HL-60 (cell line): Measurements from ENCODE around the gene RALGAPB.
A peak's percentile ranks its signal among the peaks of the same experiment; 100 is the strongest.

ENCODE experiments used
- DNase-seq, 2 experiments: peaks; one replicate each; pipeline ENCODE4 v3.0.0-alpha.2; 2010 to 2020; ENCODE audit warnings: low read depth in 1 of 2, low spot score in 1 of 2
- H3K27ac ChIP-seq: fragments of 250-450 bp; sonication (Bioruptor Pico); replicated peaks from 2 replicates; pipeline ENCODE4 v1.5.1; 2020; ENCODE audit warnings: mild to moderate bottlenecking, moderate library complexity
- H3K27me3 ChIP-seq: fragments of 250-450 bp; sonication (Bioruptor Pico); 2 replicates; pipeline ENCODE4 v1.5.1; 2021; ENCODE audit warnings: mild to moderate bottlenecking, moderate library complexity; ENCODE audit not compliant: insufficient read depth, poor library complexity, severe bottlenecking
- H3K4me3 ChIP-seq: replicated peaks from 2 replicates; pipeline ENCODE4 v1.5.1; 2011; ENCODE audit warnings: mild to moderate bottlenecking, control low read depth, low read length; ENCODE audit not compliant: insufficient read depth
- GABPA ChIP-seq: IDR thresholded peaks from 2 replicates; pipeline ENCODE4 v1.6.1; 2012; ENCODE audit warnings: low read depth
- POLR2AphosphoS5 ChIP-seq: IDR thresholded peaks from 2 replicates; pipeline ENCODE4 v1.6.1; 2012; ENCODE audit warnings: low read depth
- SPI1 ChIP-seq: IDR thresholded peaks from 2 replicates; pipeline ENCODE4 v1.6.1; 2012; ENCODE audit warnings: low read depth, mild to moderate bottlenecking, borderline replicate concordance
- TF ChIP-seq, protein P1 (sequence below): IDR thresholded peaks from one replicate; pipeline ENCODE4 v1.5.1; 2011; ENCODE audit warnings: low read length, control low read depth, inconsistent platforms; ENCODE audit not compliant: insufficient read depth
- TF ChIP-seq, protein P2 (sequence below): IDR thresholded peaks from 2 replicates; pipeline ENCODE4 v1.6.1; 2012; ENCODE audit warnings: low read depth; ENCODE audit not compliant: insufficient replicate concordance

RALGAPB gene

DNA sequence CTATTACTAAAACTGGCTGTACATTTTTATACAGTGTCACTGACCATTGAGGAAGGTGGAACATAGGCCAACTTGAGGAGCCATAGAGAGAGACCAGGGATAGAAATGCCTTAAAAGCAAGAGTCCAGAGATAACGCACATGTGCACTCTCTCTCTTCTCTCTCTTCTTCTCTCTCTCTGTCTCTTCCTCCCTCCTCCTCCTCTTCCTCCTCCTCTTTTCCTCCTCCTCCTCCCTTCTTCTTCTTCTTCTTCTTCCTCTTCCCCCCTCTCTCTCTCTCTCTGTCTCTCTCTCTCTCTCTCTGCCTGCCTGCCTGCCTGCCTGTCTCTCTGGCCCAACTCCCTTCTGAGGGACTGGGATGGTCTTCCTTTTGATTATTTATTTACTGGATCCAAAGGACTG is 92.0 kb downstream of the RALGAPB start:
- Histone ChIP-seq H3K4me3 (no peak overlapping the region), H3K27me3 (no peaks in the 10 kb centered on the region), H3K27ac (no peak overlapping the region)
- DNase-seq = no peak
- TF ChIP-seq POLR2AphosphoS5 (no peak), GABPA (no peak), SPI1 (no peak)
- TF ChIP-seq, protein P1, sequence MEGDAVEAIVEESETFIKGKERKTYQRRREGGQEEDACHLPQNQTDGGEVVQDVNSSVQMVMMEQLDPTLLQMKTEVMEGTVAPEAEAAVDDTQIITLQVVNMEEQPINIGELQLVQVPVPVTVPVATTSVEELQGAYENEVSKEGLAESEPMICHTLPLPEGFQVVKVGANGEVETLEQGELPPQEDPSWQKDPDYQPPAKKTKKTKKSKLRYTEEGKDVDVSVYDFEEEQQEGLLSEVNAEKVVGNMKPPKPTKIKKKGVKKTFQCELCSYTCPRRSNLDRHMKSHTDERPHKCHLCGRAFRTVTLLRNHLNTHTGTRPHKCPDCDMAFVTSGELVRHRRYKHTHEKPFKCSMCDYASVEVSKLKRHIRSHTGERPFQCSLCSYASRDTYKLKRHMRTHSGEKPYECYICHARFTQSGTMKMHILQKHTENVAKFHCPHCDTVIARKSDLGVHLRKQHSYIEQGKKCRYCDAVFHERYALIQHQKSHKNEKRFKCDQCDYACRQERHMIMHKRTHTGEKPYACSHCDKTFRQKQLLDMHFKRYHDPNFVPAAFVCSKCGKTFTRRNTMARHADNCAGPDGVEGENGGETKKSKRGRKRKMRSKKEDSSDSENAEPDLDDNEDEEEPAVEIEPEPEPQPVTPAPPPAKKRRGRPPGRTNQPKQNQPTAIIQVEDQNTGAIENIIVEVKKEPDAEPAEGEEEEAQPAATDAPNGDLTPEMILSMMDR = no peak
- TF ChIP-seq, protein P2, sequence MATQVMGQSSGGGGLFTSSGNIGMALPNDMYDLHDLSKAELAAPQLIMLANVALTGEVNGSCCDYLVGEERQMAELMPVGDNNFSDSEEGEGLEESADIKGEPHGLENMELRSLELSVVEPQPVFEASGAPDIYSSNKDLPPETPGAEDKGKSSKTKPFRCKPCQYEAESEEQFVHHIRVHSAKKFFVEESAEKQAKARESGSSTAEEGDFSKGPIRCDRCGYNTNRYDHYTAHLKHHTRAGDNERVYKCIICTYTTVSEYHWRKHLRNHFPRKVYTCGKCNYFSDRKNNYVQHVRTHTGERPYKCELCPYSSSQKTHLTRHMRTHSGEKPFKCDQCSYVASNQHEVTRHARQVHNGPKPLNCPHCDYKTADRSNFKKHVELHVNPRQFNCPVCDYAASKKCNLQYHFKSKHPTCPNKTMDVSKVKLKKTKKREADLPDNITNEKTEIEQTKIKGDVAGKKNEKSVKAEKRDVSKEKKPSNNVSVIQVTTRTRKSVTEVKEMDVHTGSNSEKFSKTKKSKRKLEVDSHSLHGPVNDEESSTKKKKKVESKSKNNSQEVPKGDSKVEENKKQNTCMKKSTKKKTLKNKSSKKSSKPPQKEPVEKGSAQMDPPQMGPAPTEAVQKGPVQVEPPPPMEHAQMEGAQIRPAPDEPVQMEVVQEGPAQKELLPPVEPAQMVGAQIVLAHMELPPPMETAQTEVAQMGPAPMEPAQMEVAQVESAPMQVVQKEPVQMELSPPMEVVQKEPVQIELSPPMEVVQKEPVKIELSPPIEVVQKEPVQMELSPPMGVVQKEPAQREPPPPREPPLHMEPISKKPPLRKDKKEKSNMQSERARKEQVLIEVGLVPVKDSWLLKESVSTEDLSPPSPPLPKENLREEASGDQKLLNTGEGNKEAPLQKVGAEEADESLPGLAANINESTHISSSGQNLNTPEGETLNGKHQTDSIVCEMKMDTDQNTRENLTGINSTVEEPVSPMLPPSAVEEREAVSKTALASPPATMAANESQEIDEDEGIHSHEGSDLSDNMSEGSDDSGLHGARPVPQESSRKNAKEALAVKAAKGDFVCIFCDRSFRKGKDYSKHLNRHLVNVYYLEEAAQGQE = no peak

DNA sequence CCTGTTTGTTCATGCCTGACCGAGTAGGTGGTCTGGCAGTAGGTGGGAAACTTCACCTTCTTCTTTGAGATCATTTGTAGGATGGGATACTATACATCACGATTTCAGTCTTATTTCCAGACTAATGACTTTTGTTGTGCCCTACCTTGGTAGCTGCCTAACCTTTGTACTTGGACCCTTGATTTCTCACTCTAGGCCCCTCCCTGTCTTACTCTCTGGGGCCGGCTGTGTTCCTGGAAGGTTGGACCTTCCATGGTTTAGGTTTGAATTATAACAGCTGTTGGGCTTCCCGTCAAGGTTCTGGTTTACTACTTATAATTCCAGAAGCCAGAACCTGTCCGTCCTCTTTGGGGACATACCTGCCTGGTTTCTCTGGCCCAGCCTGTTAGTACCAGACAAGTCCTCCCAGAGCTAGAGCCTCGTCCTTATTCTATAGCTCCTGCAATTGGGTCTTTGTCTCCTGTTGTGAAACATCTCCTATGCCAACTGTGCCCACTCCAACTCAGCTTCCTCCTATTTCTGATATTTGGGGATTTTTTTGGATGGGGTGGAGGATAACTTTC is 93.5 kb downstream of the RALGAPB start:
- DNase-seq = no peak
- TF ChIP-seq POLR2AphosphoS5 = no peak
- TF ChIP-seq, protein P2 = no peak
- TF ChIP-seq, protein P1 = no peak
- TF ChIP-seq SPI1 = no peak
- TF ChIP-seq GABPA = no peak
- Histone ChIP-seq H3K27ac (no peak overlapping the region), H3K27me3 (no peaks in the 10 kb centered on the region), H3K4me3 (no peak overlapping the region)

DNA sequence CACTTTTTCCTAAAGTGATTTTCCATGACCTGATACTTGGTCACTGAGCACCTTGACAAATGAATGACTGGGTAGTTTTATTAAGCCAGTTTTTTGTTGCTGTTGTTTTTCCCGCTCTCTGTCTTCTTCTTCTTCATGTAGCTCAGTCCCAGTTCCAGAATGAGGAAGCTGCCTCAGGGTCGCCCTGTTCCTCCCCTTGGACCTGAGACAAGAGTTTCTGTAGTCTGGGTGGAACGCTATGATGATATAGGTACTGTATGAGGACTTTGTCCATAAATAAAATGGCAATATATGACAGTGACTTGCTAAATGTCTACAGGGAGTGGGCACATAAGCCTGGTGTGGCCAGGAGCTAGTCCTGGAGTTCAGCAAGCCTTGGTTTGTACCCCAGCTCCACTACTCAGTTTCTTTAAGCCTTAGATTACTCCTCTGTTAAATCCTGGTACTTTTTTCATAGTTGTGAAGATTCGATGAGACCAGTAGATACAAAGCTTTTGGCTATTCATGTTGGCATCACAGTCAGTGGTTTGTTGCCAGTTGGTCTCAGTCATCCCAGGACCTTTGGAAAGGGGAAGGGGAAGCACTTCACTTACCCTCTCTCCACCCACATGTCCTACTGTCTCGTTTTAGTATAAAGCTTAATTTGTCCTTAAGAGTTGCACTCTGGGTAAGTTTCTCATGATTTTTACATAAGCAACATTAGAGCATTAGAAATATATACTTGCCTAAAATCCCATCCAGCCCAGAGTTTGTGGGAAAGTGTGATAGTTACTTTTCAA is 97.3 kb downstream of the RALGAPB start:
- DNase-seq = peak in 1 of 2 experiments; percentile 50
- Histone ChIP-seq H3K27ac (0 out of 2 replicates have a peak overlapping the region, but pooled peaks have one; percentile 11), H3K4me3 (no peak overlapping the region), H3K27me3 (no peaks in the 10 kb centered on the region)
- TF ChIP-seq GABPA = no peak
- peak; percentile 55; the same call in 1 of the 2 replicates for TF ChIP-seq SPI1

DNA sequence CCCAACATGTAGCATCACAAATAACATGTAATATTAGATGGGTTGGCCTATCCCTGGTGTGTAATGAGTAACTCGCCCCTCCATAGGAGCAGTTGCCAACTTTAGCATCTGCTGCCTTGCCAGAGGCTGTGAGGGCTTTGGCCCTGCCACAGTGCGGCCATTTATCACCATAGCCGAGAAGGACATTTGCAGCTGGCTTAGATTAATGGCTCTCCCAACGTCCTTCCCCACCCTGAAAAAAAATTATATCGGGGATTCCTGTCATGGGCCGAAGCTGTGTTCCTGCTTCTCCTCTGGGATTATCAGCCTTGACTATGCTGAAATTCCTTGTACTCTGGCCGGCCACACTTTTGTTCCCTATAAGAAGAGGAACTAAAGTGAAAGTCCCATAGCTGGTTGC is 100.8 kb downstream of the RALGAPB start:
- no peaks in the 10 kb centered on the region for H3K27me3 ChIP-seq
- H3K27ac ChIP-seq = no peak overlapping the region
- DNase-seq = no peak
- TF ChIP-seq GABPA (no peak), SPI1 (no peak), POLR2AphosphoS5 (no peak)
- TF ChIP-seq, protein P1 = no peak
- no peak overlapping the region for H3K4me3 ChIP-seq
